Neutrophil (primary cell): ENCODE data around the gene PCGF5.
A peak's percentile ranks its signal among the peaks of the same experiment; 100 is the strongest.
"Not testable (repeated sequence)": the region's sequence is repeated elsewhere in the genome, so short reads cannot be mapped to it uniquely, and the experiment has no call there.

ENCODE experiments used
- H3K27ac ChIP-seq: fragments of 200-600 bp; sonication (generic); 2 replicates; pipeline ENCODE4 v1.5.1; 2016; ENCODE audit warnings: mild to moderate bottlenecking, moderate library complexity
- H3K27me3 ChIP-seq: fragments of 200-600 bp; sonication (generic); 2 replicates; pipeline ENCODE4 v1.6.0; 2016; ENCODE audit warnings: mild to moderate bottlenecking
- H3K36me3 ChIP-seq: fragments of 200-600 bp; sonication (generic); 2 replicates; pipeline ENCODE4 v1.5.1; 2017
- H3K4me1 ChIP-seq, 2 experiments: fragments of 200-600 bp in 1 of 2; sonication (generic) in 1 of 2; 1 replicate in 1 of 2; 2 replicates in 1 of 2; pipeline versions ENCODE4 v1.5.1 to v1.6.1; 2013 to 2016; ENCODE audit warnings: low read depth in 1 of 2, low read length in 1 of 2, mild to moderate bottlenecking in 1 of 2, moderate library complexity in 1 of 2; ENCODE audit not compliant: control insufficient read depth in 1 of 2, insufficient read depth in 1 of 2
- H3K4me3 ChIP-seq, 2 experiments: fragments of 200-600 bp in 1 of 2; sonication (generic) in 1 of 2; 1 replicate in 1 of 2; 2 replicates in 1 of 2; pipeline ENCODE4 v1.5.1; 2013 to 2016; ENCODE audit warnings: low read depth in 1 of 2, low read length in 1 of 2, mild to moderate bottlenecking in 1 of 2, moderate library complexity in 1 of 2
- H3K9me3 ChIP-seq: fragments of 200-600 bp; sonication (generic); 2 replicates; pipeline ENCODE4 v1.5.1; 2016
- TF ChIP-seq, protein P1 (sequence below): fragments of 200-600 bp; sonication (generic); IDR thresholded peaks from 2 replicates; pipeline ENCODE4 v1.5.1; 2016; ENCODE audit warnings: antibody characterized with exemption

The PCGF5 gene

GRCh38 chr10:91295346-91295745, 74.9 kb downstream of the PCGF5 start:
- no peaks in the 10 kb centered on the region for H3K9me3 ChIP-seq
- peaks cover 54% of the 10 kb centered on the region for H3K27me3 ChIP-seq
- no peaks in the 10 kb centered on the region for H3K36me3 ChIP-seq
- H3K4me1 ChIP-seq = peaks cover 5 to 7% of the 10 kb centered on the region in 2 experiments
- no peak overlapping the region for H3K27ac ChIP-seq
- TF ChIP-seq, protein P1, sequence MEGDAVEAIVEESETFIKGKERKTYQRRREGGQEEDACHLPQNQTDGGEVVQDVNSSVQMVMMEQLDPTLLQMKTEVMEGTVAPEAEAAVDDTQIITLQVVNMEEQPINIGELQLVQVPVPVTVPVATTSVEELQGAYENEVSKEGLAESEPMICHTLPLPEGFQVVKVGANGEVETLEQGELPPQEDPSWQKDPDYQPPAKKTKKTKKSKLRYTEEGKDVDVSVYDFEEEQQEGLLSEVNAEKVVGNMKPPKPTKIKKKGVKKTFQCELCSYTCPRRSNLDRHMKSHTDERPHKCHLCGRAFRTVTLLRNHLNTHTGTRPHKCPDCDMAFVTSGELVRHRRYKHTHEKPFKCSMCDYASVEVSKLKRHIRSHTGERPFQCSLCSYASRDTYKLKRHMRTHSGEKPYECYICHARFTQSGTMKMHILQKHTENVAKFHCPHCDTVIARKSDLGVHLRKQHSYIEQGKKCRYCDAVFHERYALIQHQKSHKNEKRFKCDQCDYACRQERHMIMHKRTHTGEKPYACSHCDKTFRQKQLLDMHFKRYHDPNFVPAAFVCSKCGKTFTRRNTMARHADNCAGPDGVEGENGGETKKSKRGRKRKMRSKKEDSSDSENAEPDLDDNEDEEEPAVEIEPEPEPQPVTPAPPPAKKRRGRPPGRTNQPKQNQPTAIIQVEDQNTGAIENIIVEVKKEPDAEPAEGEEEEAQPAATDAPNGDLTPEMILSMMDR = no peak
- H3K4me3 ChIP-seq = no peak overlapping the region

GRCh38 chr10:91296471-91296870, 76.0 kb downstream of the PCGF5 start:
- Histone ChIP-seq H3K27ac (no peak overlapping the region), H3K4me1 (peaks cover 5 to 7% of the 10 kb centered on the region in 2 experiments), H3K9me3 (no peaks in the 10 kb centered on the region), H3K36me3 (no peaks in the 10 kb centered on the region), H3K27me3 (peaks cover 54% of the 10 kb centered on the region), H3K4me3 (no peak overlapping the region)
- TF ChIP-seq, protein P1 = no peak

DNA sequence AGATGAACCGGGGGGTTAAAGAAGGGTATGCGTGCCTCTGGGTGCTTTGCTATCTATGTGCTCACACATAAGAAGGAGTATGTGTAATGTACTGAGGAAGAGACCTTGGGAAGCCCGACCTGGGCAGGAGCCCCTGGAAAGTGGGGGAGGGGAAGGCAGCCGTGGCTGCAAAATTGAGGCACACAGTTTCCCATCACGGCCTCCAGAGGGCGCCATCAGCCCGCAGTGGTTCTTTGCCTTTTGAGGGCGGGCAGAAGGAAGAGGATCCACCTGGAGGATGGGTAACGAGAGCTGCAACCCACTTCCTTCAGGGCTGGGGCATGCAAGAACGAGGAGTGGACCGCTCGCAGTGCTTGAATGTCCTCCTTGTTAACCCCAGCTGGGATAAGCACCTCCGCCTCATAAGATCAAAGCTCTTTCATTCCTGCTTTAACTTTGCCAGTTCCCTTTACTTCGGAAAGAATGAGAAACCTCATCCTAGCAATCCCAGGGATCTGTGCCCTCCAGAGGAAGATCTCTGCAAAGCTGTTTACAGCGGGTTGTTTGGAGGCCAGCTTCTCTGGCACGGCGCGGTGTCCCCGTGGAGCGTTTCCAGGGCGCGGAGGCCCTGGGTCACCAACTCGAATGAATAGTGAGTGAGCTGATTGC, 77.9 kb downstream of the PCGF5 start:
- H3K4me3 ChIP-seq = peak overlapping the region in 1 of 2 experiments; percentile 14
- H3K9me3 ChIP-seq = no peaks in the 10 kb centered on the region
- peaks cover 54% of the 10 kb centered on the region for H3K27me3 ChIP-seq
- no peaks in the 10 kb centered on the region for H3K36me3 ChIP-seq
- TF ChIP-seq, protein P1 = peak; percentile 49
- peaks cover 5 to 7% of the 10 kb centered on the region in 2 experiments for H3K4me1 ChIP-seq
- no peak overlapping the region for H3K27ac ChIP-seq

DNA sequence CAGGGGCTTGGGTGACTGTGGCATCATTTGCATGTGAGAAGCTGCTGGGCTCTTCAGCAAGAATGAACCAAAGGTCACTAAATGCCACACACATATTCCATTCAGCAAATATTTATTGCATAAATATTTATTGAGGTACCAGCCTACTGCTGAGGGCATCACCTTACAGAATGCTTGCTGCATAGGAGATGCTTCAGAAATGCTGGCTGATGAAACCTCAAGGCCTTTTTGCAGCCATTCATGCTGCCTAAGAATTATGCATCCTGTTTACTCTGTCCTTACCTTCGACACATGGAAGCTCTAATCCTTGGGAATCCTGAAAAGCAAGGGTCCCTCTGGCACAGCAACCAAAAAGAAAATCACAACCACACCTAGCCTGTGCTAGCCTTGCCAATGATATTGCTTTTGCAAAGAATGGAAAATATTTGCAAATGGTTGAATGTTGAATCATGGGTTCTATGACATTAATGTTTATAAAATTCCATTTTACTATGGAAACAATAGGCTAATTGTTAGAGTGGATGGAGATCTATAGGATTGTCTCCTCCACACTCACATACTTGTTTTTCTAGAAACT, 79.6 kb downstream of the PCGF5 start:
- peaks cover 5 to 7% of the 10 kb centered on the region in 2 experiments for H3K4me1 ChIP-seq
- TF ChIP-seq, protein P1 = no peak
- H3K36me3 ChIP-seq = no peaks in the 10 kb centered on the region
- H3K4me3 ChIP-seq = no peak overlapping the region
- no peak overlapping the region for H3K27ac ChIP-seq
- H3K27me3 ChIP-seq = peaks cover 50% of the 10 kb centered on the region
- H3K9me3 ChIP-seq = no peaks in the 10 kb centered on the region

GRCh38 chr10:91302946-91303345, 82.5 kb downstream of the PCGF5 start:
- not testable (repeated sequence) for H3K9me3 ChIP-seq, H3K4me3 ChIP-seq, H3K36me3 ChIP-seq, H3K27ac ChIP-seq, H3K4me1 ChIP-seq
- peaks cover 33% of the 10 kb centered on the region for H3K27me3 ChIP-seq

GRCh38 chr10:91305979-91306378, 85.5 kb downstream of the PCGF5 start:
- H3K4me1 ChIP-seq, H3K9me3 ChIP-seq, H3K4me3 ChIP-seq, H3K27ac ChIP-seq, H3K36me3 ChIP-seq: not testable (repeated sequence)
- H3K27me3 ChIP-seq = peaks cover 26% of the 10 kb centered on the region
